Esophagus muscularis mucosa (tissue), 4 donors: Measurements from ENCODE around the gene C19orf47. TPM values are rescaled to one million over a fixed set of nuclear protein-coding genes. Genes with fewer than 3 reads are reported as not detected.

Experiments
- DNase-seq: peaks from one replicate; pipeline ENCODE4 v3.0.0-alpha.2; 2017; ENCODE audit errors: extremely low spot score
- H3K27ac ChIP-seq, 4 donors: fragments of 200-600 bp; sonication (generic); replicated peaks in 1 of 4; 1 replicate in 3 of 4; 2 replicates in 1 of 4; pipeline ENCODE4 v1.5.1; 2016 to 2019; ENCODE audit warnings: mild to moderate bottlenecking in 1 of 4
- H3K27me3 ChIP-seq, 4 donors: fragments of 200-600 bp; sonication (generic); one replicate each; pipeline versions ENCODE4 v1.5.1 to v1.6.0; 2016 to 2019
- H3K36me3 ChIP-seq, 4 donors: fragments of 200-600 bp; sonication (generic); one replicate each; pipeline ENCODE4 v1.5.1; 2016 to 2019
- H3K4me1 ChIP-seq, 4 donors: fragments of 200-600 bp; sonication (generic); one replicate each; pipeline ENCODE4 v1.5.1; 2016 to 2019
- H3K4me3 ChIP-seq, 4 donors: fragments of 200-600 bp; sonication (generic); 1 replicate in 2 of 4; 2 replicates in 2 of 4; pipeline ENCODE4 v1.5.1; 2016 to 2019; ENCODE audit warnings: mild to moderate bottlenecking in 4 of 4, moderate library complexity in 1 of 4
- H3K9me3 ChIP-seq, 4 donors: fragments of 200-600 bp; sonication (generic); 1 replicate in 3 of 4; 2 replicates in 1 of 4; pipeline ENCODE4 v1.5.1; 2016 to 2019
- CTCF ChIP-seq, 3 experiments: fragments of 200-600 bp in 2 of 3; fragments of 450-650 bp in 1 of 3; sonication (generic) in 2 of 3; IDR thresholded peaks; one replicate each; pipeline ENCODE4 v1.5.1; 2017 to 2019; ENCODE audit warnings: antibody characterized with exemption in 3 of 3, mild to moderate bottlenecking in 2 of 3, moderate library complexity in 1 of 3
- EP300 ChIP-seq: sonication (generic); formaldehyde crosslinking; IDR thresholded peaks from one replicate; pipeline ENCODE4 v1.6.1; 2017; ENCODE audit warnings: antibody characterized with exemption
- POLR2A ChIP-seq: fragments of 450-650 bp; IDR thresholded peaks from one replicate; pipeline ENCODE4 v1.6.1; 2017; ENCODE audit warnings: antibody characterized with exemption, moderate library complexity, mild to moderate bottlenecking, low read depth
- POLR2AphosphoS5 ChIP-seq, 2 donors: sonication (generic); formaldehyde crosslinking; IDR thresholded peaks; one replicate each; pipeline ENCODE4 v1.6.1; 2017; ENCODE audit warnings: antibody characterized with exemption in 2 of 2
- WGBS: methylation state at CpG from one replicate; pipeline ENCODE4 v1.1.5; 2018; 5-methylcytosine and 5-hydroxymethylcytosine counted together
- intact Hi-C: fragments of 100-400 bp; cut with DNase I; formaldehyde crosslinking; loops from one replicate; pipeline ENCODE4 v1.15.1; 2023
- total RNA-seq, 4 donors: library from RNA; depleted of rRNA; stranded (reverse); fragments of >200 nt; gene quantifications; one replicate each; pipeline versions ENCODE4 v1.1.0 to v1.2.1, GENCODE V29; 2016

C19orf47 gene
- total RNA-seq, 4 donors from 2014 or later, result 17.9 to 42.6 (median 26.8) TPM

GRCh38 chr19:40365010-40365409 is 16.8 kb upstream of the C19orf47 start:
- no peak for DNase-seq
- no peaks in the 10 kb centered on the region for H3K9me3 ChIP-seq
- 68% methylated on average over 3 of the region's 3 CpGs for WGBS
- H3K4me1 ChIP-seq, result peaks cover 5 to 27% (median 23%) of the 10 kb centered on the region in 4 donors
- peak overlapping the region in 3 of 4 donors; percentile 43 to 51 (median 50) for H3K4me3 ChIP-seq
- TF ChIP-seq POLR2AphosphoS5 (IDR thresholded peaks at IDR 0.05) (no peak), EP300 (no peak), POLR2A (no peak), CTCF (IDR thresholded peaks at IDR 0.05) (no peak)
- peak overlapping the region in 1 of 4 donors; percentile 56 for H3K27ac ChIP-seq
- peaks cover 7 to 43% (median 36%) of the 10 kb centered on the region in 4 donors for H3K36me3 ChIP-seq
- H3K27me3 ChIP-seq, result no peaks in the 10 kb centered on the region
- intact Hi-C loops, result no loop called here

GRCh38 chr19:40363069-40363468 is 14.9 kb upstream of the C19orf47 start:
- Histone ChIP-seq H3K27ac (no peak overlapping the region), H3K4me1 (peaks cover 5 to 27% (median 23%) of the 10 kb centered on the region in 4 donors), H3K9me3 (no peaks in the 10 kb centered on the region), H3K36me3 (peaks cover 5 to 33% (median 27%) of the 10 kb centered on the region in 4 donors), H3K4me3 (no peak overlapping the region), H3K27me3 (no peaks in the 10 kb centered on the region)
- no peak for TF ChIP-seq POLR2A
- TF ChIP-seq POLR2AphosphoS5 (IDR thresholded peaks at IDR 0.05), result no peak
- no peak for TF ChIP-seq CTCF (IDR thresholded peaks at IDR 0.05)
- no peak for TF ChIP-seq EP300
- intact Hi-C loops, result no loop called here
- WGBS, result 73% methylated on average over 5 of the region's 5 CpGs
- no peak for DNase-seq

GRCh38 chr19:40362160-40362559 is 14.0 kb upstream of the C19orf47 start:
- TF ChIP-seq CTCF (IDR thresholded peaks at IDR 0.05), result no peak
- TF ChIP-seq EP300, result no peak
- no peak for TF ChIP-seq POLR2AphosphoS5 (IDR thresholded peaks at IDR 0.05)
- intact Hi-C loops, result no loop called here
- Histone ChIP-seq H3K4me3 (no peak overlapping the region), H3K9me3 (no peaks in the 10 kb centered on the region), H3K4me1 (peaks cover 5 to 31% (median 27%) of the 10 kb centered on the region in 4 donors), H3K27me3 (no peaks in the 10 kb centered on the region), H3K27ac (no peak overlapping the region), H3K36me3 (peaks cover 0 to 24% (median 20%) of the 10 kb centered on the region in 4 donors)
- DNase-seq, result no peak
- 84% methylated on average over 3 of the region's 3 CpGs for WGBS

- H3K27ac ChIP-seq, result no peak overlapping the region
- TF ChIP-seq POLR2A (no peak), POLR2AphosphoS5 (IDR thresholded peaks at IDR 0.05) (no peak), EP300 (no peak), CTCF (IDR thresholded peaks at IDR 0.05) (no peak)
- intact Hi-C loops, result no loop called here
Measured at GRCh38 chr19:40360708-40361241, 12.6 kb upstream of the C19orf47 start.

More at GRCh38 chr19:40360708-40361241, 12.6 kb upstream of the C19orf47 start:
- H3K36me3 ChIP-seq, result peaks cover 0 to 16% (median 11%) of the 10 kb centered on the region in 4 donors
- WGBS, result 86% methylated on average over 12 of the region's 12 CpGs
- H3K27me3 ChIP-seq, result no peaks in the 10 kb centered on the region
- H3K4me3 ChIP-seq, result no peak overlapping the region
- no peak for DNase-seq
- peaks cover 2 to 30% (median 19%) of the 10 kb centered on the region in 4 donors for H3K4me1 ChIP-seq
- no peaks in the 10 kb centered on the region for H3K9me3 ChIP-seq
